K562 (cell line): ENCODE measurements around the gene EPDR1. TPM values are rescaled to one million over a fixed set of nuclear protein-coding genes. Genes with fewer than 3 reads are reported as not detected.

Source experiments
- ATAC-seq: fragments of 200-7000 bp; cut with Tn5 transposase; 3 replicates; pipeline ENCODE4 v1.9.1; 2020; ENCODE audit warnings: moderate library complexity
- BruUV-seq: library from RNA; stranded (reverse); fragments of 400-500 nt; replicated peaks from 2 replicates; lab custom pipeline; 2021; lab: Mats Ljungman, UMichigan
- CTCF ChIA-PET: fragments of 300-600 bp; formaldehyde crosslinking; extraction: SDS; loops from one replicate; lab custom pipeline; 2021; ENCODE audit warnings: low intra/inter-chr PET ratio; lab: Yijun Ruan, JAX
- POLR2A ChIA-PET: fragments of 300-600, 350-650 bp; sonication (Branson Sonifier 250); formaldehyde crosslinking; extraction: SDS; loops from one replicate; lab custom pipeline; 2021; ENCODE audit warnings: antibody characterized with exemption, inconsistent platforms; lab: Yijun Ruan, JAX
- DNase-seq, 4 experiments: peaks; one replicate each; pipeline versions ENCODE4 v3.0.0 to v3.0.0-alpha.2; 2011 to 2018; ENCODE audit warnings: low spot score in 3 of 4, mixed read lengths in 3 of 4; ENCODE audit errors: extremely low read depth in 1 of 4
- FAIRE-seq: peaks from 2 replicates; lab custom pipeline; 2011; peaks lifted over from hg19 to GRCh38; lab: Jason Lieb, UNC
- H2AFZ ChIP-seq: 2 replicates; pipeline ENCODE4 v1.6.0; 2011; ENCODE audit warnings: low read depth, low read length, control low read depth, inconsistent platforms
- H3K27ac ChIP-seq: fragments of 200-600 bp; 3 replicates; pipeline ENCODE4 v1.8.0; 2011; ENCODE audit warnings: low read depth, mild to moderate bottlenecking, control low read depth, inconsistent platforms, low read length, moderate library complexity, mixed read lengths; ENCODE audit errors: extremely low read depth
- H3K27me3 ChIP-seq, 2 experiments: fragments of 300-600 bp in 1 of 2; 2 replicates in 1 of 2; 3 replicates in 1 of 2; pipeline versions ENCODE4 v1.6.0 to v1.8.0; 2011; ENCODE audit warnings: inconsistent platforms in 2 of 2, low read length in 2 of 2, mild to moderate bottlenecking in 1 of 2, mixed read lengths in 1 of 2, moderate library complexity in 1 of 2; ENCODE audit not compliant: control insufficient read depth in 2 of 2, insufficient read depth in 2 of 2
- H3K36me3 ChIP-seq: fragments of 300-600 bp; 3 replicates; pipeline ENCODE4 v1.8.0; 2011; ENCODE audit warnings: mild to moderate bottlenecking, low read length, inconsistent platforms; ENCODE audit not compliant: control insufficient read depth, insufficient read depth
- H3K4me1 ChIP-seq, 2 experiments: fragments of 200-600 bp in 1 of 2; replicated peaks in 1 of 2; 2 replicates in 1 of 2; 3 replicates in 1 of 2; pipeline versions ENCODE4 v1.5.1 to v1.8.0; 2011; ENCODE audit warnings: inconsistent platforms in 2 of 2, low read length in 2 of 2, mild to moderate bottlenecking in 1 of 2, mixed read lengths in 1 of 2, moderate library complexity in 1 of 2; ENCODE audit not compliant: control insufficient read depth in 2 of 2, insufficient read depth in 2 of 2
- H3K4me2 ChIP-seq: 2 replicates; pipeline ENCODE4 v1.6.1; 2011; ENCODE audit warnings: low read length, control low read depth, inconsistent platforms, mixed read lengths; ENCODE audit not compliant: insufficient read depth
- H3K4me3 ChIP-seq: fragments of 200-600 bp; sonication (generic), shearing (Covaris generic); 2 replicates; pipeline ENCODE4 v1.5.1; 2016; ENCODE audit warnings: control low read depth, inconsistent platforms
- H3K79me2 ChIP-seq: fragments of 200-600 bp; 3 replicates; pipeline ENCODE4 v1.8.0; 2011; ENCODE audit warnings: low read length, inconsistent platforms; ENCODE audit not compliant: control insufficient read depth, insufficient read depth
- H3K9ac ChIP-seq, 2 experiments: 2 replicates each; pipeline versions ENCODE4 v1.6.0 to v1.6.1; 2011; ENCODE audit warnings: low read depth in 2 of 2, low read length in 2 of 2, control low read depth in 1 of 2, inconsistent platforms in 1 of 2, mild to moderate bottlenecking in 1 of 2, mixed read lengths in 1 of 2; ENCODE audit not compliant: insufficient read depth in 1 of 2
- H3K9me1 ChIP-seq: one replicate; pipeline ENCODE4 v1.6.0; 2011; ENCODE audit warnings: inconsistent platforms, mild to moderate bottlenecking, low read length, moderate library complexity; ENCODE audit not compliant: control insufficient read depth, insufficient read depth
- H3K9me3 ChIP-seq: replicated peaks from 2 replicates; pipeline ENCODE4 v1.5.1; 2011; ENCODE audit warnings: low read depth, low read length, inconsistent platforms; ENCODE audit not compliant: control insufficient read depth, insufficient read depth
- H4K20me1 ChIP-seq: replicated peaks from 2 replicates; pipeline ENCODE4 v1.6.1; 2011; ENCODE audit warnings: low read length, inconsistent platforms, mixed read lengths; ENCODE audit not compliant: control insufficient read depth, insufficient read depth
- CHD2 ChIP-seq: IDR thresholded peaks from 2 replicates; pipeline ENCODE4 v1.6.1; 2011; ENCODE audit warnings: low read depth, low read length
- GMEB1 ChIP-seq: fragments of 250-450 bp; sonication (Bioruptor Pico); IDR thresholded peaks from 2 replicates; pipeline ENCODE4 v1.4.0; 2020; ENCODE audit warnings: mild to moderate bottlenecking
- MAFF ChIP-seq: IDR thresholded peaks from 2 replicates; pipeline ENCODE4 v1.6.1; 2012; ENCODE audit warnings: low read length, improper control_type of control experiment
- PHF20 ChIP-seq: fragments of 450-650 bp; IDR thresholded peaks from 2 replicates; pipeline ENCODE4 v1.6.1; 2018; ENCODE audit not compliant: partially characterized antibody
- RB1 ChIP-seq: fragments of 450-650 bp; IDR thresholded peaks from 2 replicates; pipeline ENCODE4 v1.6.1; 2017; ENCODE audit warnings: low read depth, mild to moderate bottlenecking
- WGBS: fragments of 100-300 bp; shearing (Covaris generic); methylation state at CpG from one replicate; pipeline ENCODE4 v1.1.6; 2016; ENCODE audit warnings: low coverage, mixed read lengths; ENCODE audit not compliant: insufficient coverage; ENCODE audit errors: missing lambda C conversion rate; 5-methylcytosine and 5-hydroxymethylcytosine counted together
- in situ Hi-C: fragments of 300-500 bp; cut with MboI; formaldehyde crosslinking; loops from 4 replicates; pipeline ENCODE4 v1.15.0; 2018; ENCODE audit warnings: inconsistent platforms, mixed read lengths
- intact Hi-C: fragments of 100-400 bp; cut with micrococcal nuclease; formaldehyde crosslinking; loops from 2 replicates; pipeline ENCODE4 v1.14.2; 2022
- polyA plus RNA-seq, 8 experiments: library from polyadenylated mRNA; depleted of rRNA in 4 of 8; stranded (reverse) in 5 of 8; unstranded in 3 of 8; fragments of >200 nt; fragmentation: Nextera tagmentation in 2 of 8; fragmentation: Illumina TruSeq in 1 of 8; extraction: Ambion mirVana in 2 of 8; extraction: Trizol in 1 of 8; gene quantifications; 2 replicates each; pipeline versions ENCODE4 v1.2.1 to v1.2.3, GENCODE V29; 2011 to 2014; ENCODE audit warnings: inconsistent platforms in 1 of 8, missing spikeins in 1 of 8
- total RNA-seq, 7 experiments: library from RNA; depleted of rRNA in 6 of 7; stranded (reverse); fragments of >200 nt in 6 of 7; fragmentation: Illumina TruSeq in 2 of 7; extraction: Trizol in 2 of 7; gene quantifications; 2 replicates each; pipeline versions ENCODE4 v1.2.1 to v1.2.3, GENCODE V29; 2011 to 2021; ENCODE audit warnings: low replicate concordance in 1 of 7
- TF ChIP-seq, protein P1 (sequence below): IDR thresholded peaks from 3 replicates; pipeline ENCODE4 v1.6.1; 2011; ENCODE audit warnings: borderline replicate concordance, mild to moderate bottlenecking, moderate library complexity; ENCODE audit not compliant: insufficient read length; ENCODE audit errors: extremely low read depth

Gene EPDR1
- total and polyA plus RNA-seq, 9 of the 15 experiments (the other 6 are each of a cell fraction or from before 2014, with no cell fraction given): 0.01 to 0.11 TPM; not detected in 7

DNA sequence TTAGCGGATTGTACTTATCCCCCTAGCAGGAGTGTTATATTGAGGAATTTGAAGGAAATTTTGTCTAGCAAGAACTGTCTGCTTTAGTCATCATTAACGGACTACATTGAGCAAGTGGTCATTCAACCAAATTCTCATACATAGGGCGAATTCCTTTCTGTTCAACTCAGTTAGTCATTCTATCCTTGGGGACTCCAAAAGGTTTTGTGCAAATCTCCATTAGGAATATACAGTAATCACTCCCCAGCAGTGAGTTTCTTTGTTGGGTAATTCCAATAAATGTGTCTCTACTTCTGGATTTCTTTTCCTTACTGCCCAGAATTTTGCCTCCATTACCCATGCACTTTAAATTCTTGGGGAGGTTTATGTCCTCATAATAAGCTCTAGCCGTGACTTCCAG is 51.1 kb downstream of the EPDR1 start:
- FAIRE-seq: no peak

More for the DNA sequence above, 51.1 kb downstream of the EPDR1 start:
- H4K20me1 ChIP-seq: no peaks in the 10 kb centered on the region
- ChIA-PET CTCF (no interaction called here), POLR2A (no interaction called here)
- H3K79me2 ChIP-seq: no peaks in the 10 kb centered on the region
- peaks cover 4 to 26% of the 10 kb centered on the region in 2 experiments; a peak in 4 of 5 replicates for H3K4me1 ChIP-seq
- intact Hi-C loops (no loop called here), in situ Hi-C loops (no loop called here)
- H2AFZ ChIP-seq: no peak overlapping the region
- no TSS peak for BruUV-seq
- H3K36me3 ChIP-seq: no peaks in the 10 kb centered on the region
- WGBS: 55% methylated on average over 4 of the region's 4 CpGs
- no peak for DNase-seq
- H3K9me3 ChIP-seq: no peaks in the 10 kb centered on the region
- no peaks in the 10 kb centered on the region for H3K27me3 ChIP-seq
- H3K9me1 ChIP-seq: no peaks in the 10 kb centered on the region
- no peak for ATAC-seq
- no peak overlapping the region for H3K4me2 ChIP-seq
- H3K9ac ChIP-seq: no peak overlapping the region
- H3K27ac ChIP-seq: no peak overlapping the region
- no peak overlapping the region for H3K4me3 ChIP-seq
- TF ChIP-seq RB1 (no peak), CHD2 (no peak), PHF20 (no peak), GMEB1 (no peak), MAFF (no peak)
- TF ChIP-seq, protein P1, sequence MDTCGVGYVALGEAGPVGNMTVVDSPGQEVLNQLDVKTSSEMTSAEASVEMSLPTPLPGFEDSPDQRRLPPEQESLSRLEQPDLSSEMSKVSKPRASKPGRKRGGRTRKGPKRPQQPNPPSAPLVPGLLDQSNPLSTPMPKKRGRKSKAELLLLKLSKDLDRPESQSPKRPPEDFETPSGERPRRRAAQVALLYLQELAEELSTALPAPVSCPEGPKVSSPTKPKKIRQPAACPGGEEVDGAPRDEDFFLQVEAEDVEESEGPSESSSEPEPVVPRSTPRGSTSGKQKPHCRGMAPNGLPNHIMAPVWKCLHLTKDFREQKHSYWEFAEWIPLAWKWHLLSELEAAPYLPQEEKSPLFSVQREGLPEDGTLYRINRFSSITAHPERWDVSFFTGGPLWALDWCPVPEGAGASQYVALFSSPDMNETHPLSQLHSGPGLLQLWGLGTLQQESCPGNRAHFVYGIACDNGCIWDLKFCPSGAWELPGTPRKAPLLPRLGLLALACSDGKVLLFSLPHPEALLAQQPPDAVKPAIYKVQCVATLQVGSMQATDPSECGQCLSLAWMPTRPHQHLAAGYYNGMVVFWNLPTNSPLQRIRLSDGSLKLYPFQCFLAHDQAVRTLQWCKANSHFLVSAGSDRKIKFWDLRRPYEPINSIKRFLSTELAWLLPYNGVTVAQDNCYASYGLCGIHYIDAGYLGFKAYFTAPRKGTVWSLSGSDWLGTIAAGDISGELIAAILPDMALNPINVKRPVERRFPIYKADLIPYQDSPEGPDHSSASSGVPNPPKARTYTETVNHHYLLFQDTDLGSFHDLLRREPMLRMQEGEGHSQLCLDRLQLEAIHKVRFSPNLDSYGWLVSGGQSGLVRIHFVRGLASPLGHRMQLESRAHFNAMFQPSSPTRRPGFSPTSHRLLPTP: no peak
